Measurements from ENCODE around the gene NOS1AP. TPM values are rescaled to one million over a fixed set of nuclear protein-coding genes. Genes with fewer than 3 reads are reported as not detected.

Gene NOS1AP
- total RNA-seq, 1 donor from 2014 or later = 0.34 TPM

DNA sequence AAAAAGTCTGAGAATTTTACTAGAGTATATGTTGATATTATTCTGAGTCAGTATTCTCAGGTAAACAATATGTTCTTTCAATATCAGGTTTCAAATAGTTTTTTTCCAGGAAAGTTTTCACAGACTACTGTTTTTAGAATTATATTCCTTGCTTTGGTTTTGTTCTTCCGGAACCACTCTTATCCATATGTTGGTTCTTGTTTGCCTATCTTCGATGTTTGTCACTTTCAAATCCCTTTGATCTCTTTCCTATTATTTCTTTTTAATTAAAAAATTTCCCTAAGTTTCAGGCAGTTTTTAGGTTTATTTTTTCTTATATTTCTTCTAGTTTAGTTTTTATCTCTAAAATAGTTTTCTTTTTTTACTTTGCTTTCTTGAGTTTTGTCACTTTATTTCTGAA, 20.9 kb downstream of the NOS1AP start:
- DNase-seq = no peak

- DNase-seq = no peak
These were observed 22.4 kb downstream of the NOS1AP start for GRCh38 chr1:162091681-162092524.

GRCh38 chr1:162093095-162093494, 23.6 kb downstream of the NOS1AP start:
- DNase-seq = no peak

DNA sequence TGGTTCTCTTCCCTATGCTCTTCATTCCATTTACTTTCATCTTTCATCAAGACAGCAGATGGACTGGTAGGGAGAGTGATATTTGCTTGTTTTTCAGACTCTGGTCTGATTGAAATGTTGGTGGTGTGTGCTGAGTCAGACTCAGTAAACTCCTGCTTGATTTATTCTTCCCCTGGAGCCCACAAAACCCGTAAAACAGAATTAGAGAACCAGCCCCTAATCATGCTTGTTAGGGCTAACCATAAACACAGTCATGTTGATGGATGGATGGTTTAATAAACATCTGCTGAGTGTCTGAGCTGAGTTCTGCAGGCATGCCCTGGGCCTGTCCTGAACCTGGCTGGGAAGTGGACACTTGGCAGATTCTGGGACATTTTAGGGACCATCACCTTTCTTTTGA, 24.8 kb downstream of the NOS1AP start:
- no peak for DNase-seq

DNA sequence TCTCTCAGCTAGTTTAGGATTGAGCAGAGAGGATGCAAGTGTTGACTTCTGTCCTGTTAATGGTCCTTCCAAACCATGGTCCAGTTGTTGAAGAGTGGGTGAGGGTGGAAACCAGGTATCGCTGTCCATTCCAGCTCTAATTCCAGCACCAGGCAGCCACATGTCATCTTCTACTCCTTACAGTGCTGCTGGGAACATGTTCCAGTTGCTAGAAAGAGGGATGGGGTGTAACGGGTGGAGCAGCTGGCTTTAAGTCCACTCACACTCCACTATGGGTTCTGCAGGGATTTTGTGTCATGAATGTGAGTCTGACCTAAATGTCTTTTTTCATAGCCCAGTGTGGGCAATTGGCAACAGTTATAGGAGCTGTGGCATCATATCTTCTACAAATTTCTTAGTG, 25.2 kb downstream of the NOS1AP start:
- DNase-seq = no peak

GRCh38 chr1:162107911-162108310, 38.4 kb downstream of the NOS1AP start:
- DNase-seq = peak; percentile 53

- DNase-seq = no peak
These were observed 38.9 kb downstream of the NOS1AP start for GRCh38 chr1:162108426-162108825.

DNA sequence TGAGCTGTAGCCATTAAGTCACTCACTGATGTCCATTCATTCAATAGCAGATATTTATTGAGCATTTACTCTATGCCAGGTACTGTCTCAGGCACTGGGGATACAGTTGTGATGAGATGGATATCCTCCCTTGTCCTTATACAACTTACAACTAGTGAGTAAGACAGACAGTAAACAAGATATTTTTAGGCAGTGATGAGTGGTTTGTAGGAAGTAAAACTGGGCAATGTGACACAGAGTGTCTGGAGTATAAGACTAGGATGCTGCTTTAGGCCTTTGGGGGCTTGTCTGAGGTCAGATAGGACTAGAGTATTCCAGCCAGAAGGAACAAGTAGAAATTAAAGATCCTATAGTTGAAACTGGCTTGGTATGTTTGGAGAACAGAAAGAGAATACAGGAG, 41.4 kb downstream of the NOS1AP start:
- no peak for DNase-seq

GRCh38 chr1:162111572-162111971, 42.1 kb downstream of the NOS1AP start:
- no peak for DNase-seq

DNA sequence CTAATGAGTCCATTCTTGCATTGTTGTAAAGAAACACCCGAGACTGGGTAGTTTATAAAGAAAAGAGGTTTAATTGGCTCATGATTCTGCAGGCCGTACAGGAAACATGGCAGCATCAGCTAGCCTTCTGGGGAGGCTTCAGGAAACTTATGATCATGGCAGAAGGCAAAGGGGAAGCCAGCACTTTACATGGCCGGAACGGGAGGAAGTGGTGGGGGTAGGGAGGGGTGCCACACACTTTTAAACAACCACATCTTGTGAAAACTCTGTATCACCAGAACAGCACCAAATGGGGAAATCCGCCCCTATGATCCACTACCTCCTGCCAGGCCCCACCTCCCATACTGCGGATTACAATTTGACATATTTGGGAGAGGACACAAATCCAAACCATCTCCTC, 43.9 kb downstream of the NOS1AP start:
- DNase-seq = no peak

DNA sequence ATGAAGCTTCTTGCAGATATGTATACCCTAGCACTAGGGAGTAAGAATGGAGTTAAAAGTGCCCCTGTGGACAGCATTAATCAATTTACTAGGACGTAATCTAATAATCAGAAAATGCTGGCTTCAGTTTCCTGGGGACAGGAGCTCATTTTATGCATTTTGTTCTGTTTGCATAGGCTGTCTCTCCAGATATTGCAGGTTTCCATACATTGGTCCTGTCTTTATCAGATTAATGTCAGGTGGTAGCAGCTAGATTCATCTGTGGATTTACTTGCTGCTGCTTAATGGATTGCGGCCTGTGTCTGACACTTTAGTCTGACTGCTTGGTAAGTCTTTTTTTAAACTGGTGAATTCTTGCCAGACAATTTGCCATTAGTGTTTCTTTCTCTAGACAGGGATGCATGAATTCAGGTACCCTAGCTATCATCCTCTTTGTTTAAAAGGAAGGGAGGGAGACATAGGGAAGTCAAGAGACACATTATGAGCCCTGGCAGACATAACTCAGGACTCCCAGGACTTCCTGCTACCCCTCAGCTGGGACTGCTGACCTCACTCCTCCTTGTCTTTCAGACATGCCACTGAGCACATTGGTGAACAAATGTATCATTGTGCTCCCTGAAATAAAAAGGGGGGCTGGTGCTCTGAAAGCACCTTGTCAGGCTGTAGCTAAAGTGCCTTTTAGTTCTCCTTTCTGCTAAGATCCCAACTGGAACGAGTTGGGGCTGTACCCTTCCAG, 47.7 kb downstream of the NOS1AP start:
- DNase-seq = no peak

GRCh38 chr1:162118063-162118462, 48.6 kb downstream of the NOS1AP start:
- no peak for DNase-seq

GRCh38 chr1:162128693-162129356, 59.3 kb downstream of the NOS1AP start:
- no peak for DNase-seq

GRCh38 chr1:162130308-162130707, 60.8 kb downstream of the NOS1AP start:
- DNase-seq = no peak

- DNase-seq = no peak
These were observed 62.2 kb downstream of the NOS1AP start for GRCh38 chr1:162131400-162132321.

- DNase-seq = no peak
These were observed 64.1 kb downstream of the NOS1AP start for GRCh38 chr1:162133566-162133965.

- DNase-seq = no peak
These were observed 65.2 kb downstream of the NOS1AP start for GRCh38 chr1:162134646-162135045.

DNA sequence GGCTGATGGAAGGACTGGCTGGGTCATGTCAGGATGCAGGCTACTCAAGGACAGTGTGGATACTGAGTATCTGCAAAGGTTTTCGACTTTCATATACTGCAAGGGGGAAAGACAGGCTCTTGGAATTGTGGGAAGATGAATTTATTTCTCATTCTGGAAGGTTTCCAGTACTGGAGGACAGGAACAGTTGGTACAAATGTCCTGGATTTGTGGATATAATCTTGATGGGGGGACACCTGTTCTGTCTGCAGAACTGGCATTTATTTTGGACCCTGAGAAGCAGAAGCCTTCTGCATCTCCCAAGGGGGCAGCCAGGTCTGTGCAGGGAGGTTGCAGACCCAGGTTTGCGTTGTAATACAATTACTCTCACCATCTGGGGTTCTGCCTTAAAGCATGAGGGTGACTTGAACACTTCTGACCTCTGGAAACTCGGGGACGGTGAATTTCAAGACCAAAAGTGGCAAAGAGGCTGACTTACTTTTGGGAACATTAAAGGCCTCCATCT, 65.8 kb downstream of the NOS1AP start:
- DNase-seq = no peak

DNA sequence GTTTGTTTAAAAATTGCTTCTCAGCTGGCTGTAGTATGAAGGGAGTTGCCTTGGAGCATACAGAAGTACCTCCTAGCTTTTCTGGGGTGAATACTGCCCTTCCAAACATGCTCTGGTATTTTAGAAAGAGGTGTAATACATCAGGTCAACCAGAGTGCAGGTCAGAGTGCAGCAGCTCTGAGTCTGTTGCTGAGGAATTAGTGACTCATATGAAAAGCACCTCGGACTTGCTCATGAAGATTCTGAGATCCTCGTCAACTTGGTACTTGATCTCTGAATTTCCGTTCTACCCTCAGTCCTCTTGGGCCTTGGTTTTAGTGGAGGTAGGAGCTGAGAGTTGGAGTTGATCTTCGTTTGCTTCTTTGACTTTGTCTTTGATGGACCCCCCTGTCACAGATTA, 67.3 kb downstream of the NOS1AP start:
- peak; percentile 61 for DNase-seq

GRCh38 chr1:162137179-162137960, 67.9 kb downstream of the NOS1AP start:
- no peak for DNase-seq

GRCh38 chr1:162138112-162138511, 68.6 kb downstream of the NOS1AP start:
- DNase-seq = no peak
